ENCODE measurements around the gene DMRTA2.

Gene DMRTA2

DNA sequence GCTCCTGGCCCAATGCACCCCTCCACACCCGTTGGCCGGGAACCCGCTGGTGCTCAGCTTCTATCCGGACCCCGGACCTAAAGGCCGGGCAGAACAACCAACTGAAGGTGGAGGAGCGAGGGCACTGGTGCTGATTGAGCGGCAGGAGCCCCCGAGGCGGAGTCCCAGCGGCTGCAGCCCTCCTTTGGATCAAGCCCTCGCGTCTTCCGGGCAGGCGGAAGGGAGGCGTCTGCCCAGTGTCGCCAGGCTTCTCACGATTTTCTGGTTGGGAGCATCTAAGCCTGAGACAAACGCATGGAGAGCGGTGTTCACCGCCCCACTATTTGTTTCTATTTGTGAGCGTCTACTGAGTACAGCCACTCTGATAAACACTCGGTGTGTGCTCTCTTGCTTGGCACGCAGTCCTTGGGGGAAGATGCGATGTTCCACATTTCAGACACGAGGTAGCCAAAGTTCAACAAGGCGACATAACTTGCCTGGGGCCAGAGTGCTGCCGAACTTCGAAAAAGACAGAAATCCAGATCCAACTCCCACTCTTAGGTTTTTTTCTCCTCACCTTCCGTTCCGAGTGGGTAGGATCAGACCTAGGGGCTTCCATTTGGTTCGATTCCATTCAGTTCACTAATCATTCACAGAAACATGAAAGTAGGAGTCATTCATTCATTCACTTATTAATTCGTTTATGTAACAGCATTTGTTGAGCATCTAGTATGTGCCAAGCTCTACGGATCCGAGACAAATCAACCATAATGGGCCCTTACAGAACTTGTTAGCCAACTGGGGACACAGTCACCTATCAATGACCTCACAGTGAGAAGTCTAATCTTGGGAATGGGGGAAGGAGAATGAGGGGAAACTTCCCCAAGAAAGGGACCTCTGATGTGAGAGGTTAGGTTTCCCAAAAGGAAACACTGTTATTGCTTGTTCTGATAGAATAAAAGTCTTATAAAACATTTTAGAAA is 4.9 kb upstream of the DMRTA2 start:
- no peak for DNase-seq (ENCODE audit: low read depth in 2 of 2)
- TF ChIP-seq, protein P1, sequence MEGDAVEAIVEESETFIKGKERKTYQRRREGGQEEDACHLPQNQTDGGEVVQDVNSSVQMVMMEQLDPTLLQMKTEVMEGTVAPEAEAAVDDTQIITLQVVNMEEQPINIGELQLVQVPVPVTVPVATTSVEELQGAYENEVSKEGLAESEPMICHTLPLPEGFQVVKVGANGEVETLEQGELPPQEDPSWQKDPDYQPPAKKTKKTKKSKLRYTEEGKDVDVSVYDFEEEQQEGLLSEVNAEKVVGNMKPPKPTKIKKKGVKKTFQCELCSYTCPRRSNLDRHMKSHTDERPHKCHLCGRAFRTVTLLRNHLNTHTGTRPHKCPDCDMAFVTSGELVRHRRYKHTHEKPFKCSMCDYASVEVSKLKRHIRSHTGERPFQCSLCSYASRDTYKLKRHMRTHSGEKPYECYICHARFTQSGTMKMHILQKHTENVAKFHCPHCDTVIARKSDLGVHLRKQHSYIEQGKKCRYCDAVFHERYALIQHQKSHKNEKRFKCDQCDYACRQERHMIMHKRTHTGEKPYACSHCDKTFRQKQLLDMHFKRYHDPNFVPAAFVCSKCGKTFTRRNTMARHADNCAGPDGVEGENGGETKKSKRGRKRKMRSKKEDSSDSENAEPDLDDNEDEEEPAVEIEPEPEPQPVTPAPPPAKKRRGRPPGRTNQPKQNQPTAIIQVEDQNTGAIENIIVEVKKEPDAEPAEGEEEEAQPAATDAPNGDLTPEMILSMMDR (IDR thresholded peaks at IDR 0.05; ENCODE audit: low read depth, low read length) = no peak
- H3K4me3 ChIP-seq (replicated peaks in 1 of 2; ENCODE audit: low read depth in 2 of 2, low read length in 2 of 2) = no peak overlapping the region

GRCh38 chr1:50427086-50427817 is 4.0 kb upstream of the DMRTA2 start:
- DNase-seq (ENCODE audit: low read depth in 2 of 2) = no peak
- TF ChIP-seq, protein P1 (IDR thresholded peaks at IDR 0.05; ENCODE audit: low read depth, low read length) = no peak

DNA sequence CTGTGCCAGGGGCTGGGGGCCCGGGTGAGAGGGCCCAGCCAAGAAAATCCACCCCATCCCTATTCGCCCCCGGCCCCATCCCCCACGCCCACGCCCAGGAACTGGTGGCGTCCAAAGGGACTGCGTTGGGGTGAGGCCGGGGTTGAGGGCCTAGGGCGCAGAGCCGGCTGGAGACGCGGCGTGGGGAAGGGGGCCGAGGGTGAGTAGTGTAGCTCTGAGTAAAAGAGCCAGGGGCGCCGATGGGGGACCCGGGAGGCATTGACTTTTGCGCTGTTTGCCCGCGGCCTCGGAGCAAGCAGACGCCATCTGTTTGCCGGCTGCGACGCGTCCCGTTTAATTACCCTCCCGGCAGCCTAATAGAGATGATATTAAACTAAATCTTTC is 3.5 kb upstream of the DMRTA2 start:
- TF ChIP-seq, protein P1 (IDR thresholded peaks at IDR 0.05; ENCODE audit: low read depth, low read length) = no peak
- DNase-seq (ENCODE audit: low read depth in 2 of 2) = no peak
- no peak overlapping the region for H3K4me3 ChIP-seq (replicated peaks in 1 of 2; ENCODE audit: low read depth in 2 of 2, low read length in 2 of 2)

More at GRCh38 chr1:50427086-50427817, 4.0 kb upstream of the DMRTA2 start:
- H3K4me3 ChIP-seq (replicated peaks in 1 of 2; ENCODE audit: low read depth in 2 of 2, low read length in 2 of 2) = no peak overlapping the region

DNA sequence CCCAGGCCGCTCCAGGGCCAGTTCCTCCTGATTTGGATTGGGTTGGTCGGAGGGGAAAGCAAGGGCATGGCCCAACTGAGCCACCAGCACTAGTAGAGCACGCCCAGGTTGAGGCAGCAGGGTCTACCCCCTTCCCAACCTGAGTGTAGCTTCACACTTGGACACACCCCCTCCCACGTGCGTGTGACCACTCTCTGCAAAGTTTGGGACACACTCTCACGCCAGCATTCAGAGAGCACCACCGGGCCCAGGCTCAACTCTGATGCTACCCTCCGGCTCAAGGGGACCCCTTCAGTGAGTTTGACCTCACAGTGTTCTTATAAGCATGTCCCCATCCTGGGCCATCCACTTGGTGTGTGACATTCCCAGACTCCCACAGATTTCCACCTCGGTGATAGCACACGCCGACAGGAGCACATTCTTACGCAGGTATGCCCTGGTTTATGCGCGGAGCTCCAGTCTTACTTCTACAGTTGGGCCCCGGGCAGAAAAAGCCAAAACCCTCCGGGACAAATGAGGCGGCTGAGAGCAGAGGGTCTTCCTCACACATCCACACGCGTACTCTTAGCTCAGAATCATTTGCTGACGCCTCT is 3.0 kb upstream of the DMRTA2 start:
- TF ChIP-seq, protein P1 (IDR thresholded peaks at IDR 0.05; ENCODE audit: low read depth, low read length) = no peak
- no peak for DNase-seq (ENCODE audit: low read depth in 2 of 2)
- H3K4me3 ChIP-seq (replicated peaks in 1 of 2; ENCODE audit: low read depth in 2 of 2, low read length in 2 of 2) = no peak overlapping the region

- no peak overlapping the region for H3K4me3 ChIP-seq (replicated peaks in 1 of 2; ENCODE audit: low read depth in 2 of 2, low read length in 2 of 2)
- TF ChIP-seq, protein P1 (IDR thresholded peaks at IDR 0.05; ENCODE audit: low read depth, low read length) = no peak
- DNase-seq (ENCODE audit: low read depth in 2 of 2) = no peak
These were observed 2.3 kb upstream of the DMRTA2 start for GRCh38 chr1:50425376-50426107.

DNA sequence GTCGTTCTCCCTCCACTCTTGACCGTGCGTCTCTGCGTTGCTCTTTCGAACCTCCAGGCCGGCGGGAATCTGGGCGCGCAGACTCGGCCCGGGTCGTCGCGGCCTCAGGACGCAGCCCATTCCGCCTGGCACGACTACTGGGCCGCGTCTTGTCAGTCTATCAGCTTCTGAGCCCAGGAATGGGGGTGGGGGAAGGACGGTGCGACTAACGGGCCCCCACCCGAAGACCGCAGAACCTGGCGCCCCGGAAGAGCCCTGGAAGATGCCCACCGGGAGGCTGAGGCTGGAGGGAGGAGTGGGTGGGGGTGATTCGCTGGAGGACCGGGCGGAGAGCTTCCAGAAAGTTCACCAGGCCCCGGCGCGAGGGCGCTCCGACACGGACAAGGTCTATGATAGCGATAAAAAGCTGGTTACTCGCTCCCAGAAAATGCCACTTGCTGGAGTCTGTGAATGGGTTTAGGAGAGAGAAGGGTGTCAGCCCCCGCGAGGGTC is 1.7 kb upstream of the DMRTA2 start:
- H3K4me3 ChIP-seq (replicated peaks in 1 of 2; ENCODE audit: low read depth in 2 of 2, low read length in 2 of 2) = no peak overlapping the region
- TF ChIP-seq, protein P1 (IDR thresholded peaks at IDR 0.05; ENCODE audit: low read depth, low read length) = no peak

More for the DNA sequence above, 1.7 kb upstream of the DMRTA2 start:
- DNase-seq (ENCODE audit: low read depth in 2 of 2) = no peak
